COR-L47 (cell line): ENCODE measurements around the gene CILP2.
A peak's percentile ranks its signal among the peaks of the same experiment; 100 is the strongest.

Experiments
- DNase-seq: peaks from one replicate; lab custom pipeline; 2025; lab: John Stamatoyannopoulos, UW

The CILP2 gene

DNA sequence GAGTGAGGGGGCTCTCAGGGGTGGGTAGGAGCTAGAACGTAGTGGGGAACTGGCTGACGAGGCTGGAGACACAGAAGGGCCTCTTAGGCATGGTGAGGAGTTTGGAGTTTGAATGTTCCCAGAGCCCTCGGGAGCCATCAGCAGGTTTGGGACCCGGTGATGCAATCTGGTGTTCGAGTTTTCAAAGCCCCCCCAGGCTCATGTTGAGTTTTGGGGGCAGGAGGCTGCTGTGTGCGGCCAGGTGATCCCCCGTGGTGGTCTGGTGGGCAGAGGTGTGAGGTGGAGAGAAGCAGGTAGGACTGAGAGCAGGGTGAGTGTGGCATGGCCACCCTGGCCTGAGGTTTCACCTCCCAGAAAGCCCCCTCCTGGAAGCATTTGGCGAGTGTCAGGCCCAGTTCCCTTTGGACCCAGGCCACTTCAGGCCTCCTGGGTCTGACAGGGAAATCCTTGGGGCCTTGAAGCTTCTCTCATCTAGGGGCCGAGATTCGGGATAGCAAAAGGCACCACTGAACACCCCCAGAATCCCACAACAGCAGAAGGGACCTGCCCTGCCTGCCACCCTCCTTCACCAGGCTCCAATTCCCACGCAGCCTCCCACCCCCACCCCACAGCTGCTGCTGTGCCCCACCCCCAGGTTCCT is 8.2 kb upstream of the CILP2 start:
- DNase-seq: no peak

DNA sequence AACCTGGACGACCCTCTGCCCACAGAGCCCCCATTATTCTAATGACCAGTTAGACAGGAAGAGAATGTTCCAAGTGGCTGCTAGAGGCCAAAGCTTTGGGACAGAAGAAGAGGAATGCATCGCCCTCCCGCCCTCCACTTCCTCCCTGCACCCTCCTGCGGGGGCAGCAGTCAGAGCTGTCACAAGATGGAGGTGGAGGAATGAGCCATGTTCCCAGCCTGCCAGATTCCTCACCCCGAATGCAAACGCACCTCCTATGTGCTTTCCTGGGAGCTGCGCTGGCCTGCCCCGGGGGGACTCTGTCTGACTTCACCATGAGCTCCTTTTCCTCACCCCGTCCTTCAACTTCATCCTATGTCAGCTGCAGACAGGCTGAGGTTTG is 7.7 kb upstream of the CILP2 start:
- no peak for DNase-seq

DNA sequence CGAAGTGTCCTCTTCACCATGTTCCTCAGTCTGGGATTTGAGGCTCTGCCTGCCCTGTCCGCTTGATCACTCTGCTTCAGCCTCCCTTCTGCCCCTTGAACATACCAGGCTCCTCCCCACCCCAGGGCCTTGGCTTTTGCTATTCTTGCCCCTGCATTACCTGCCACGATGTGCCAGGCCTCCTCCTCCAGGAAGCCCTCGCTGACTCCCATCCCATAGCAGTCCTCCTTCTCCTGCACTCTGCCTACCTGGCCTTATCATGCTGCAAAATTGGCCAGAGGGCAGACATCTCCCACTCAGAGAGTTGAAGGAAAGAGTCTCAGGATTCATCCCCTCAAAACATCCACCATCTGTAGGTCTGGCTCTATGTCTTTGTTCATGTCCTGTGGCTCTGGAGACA is 7.2 kb upstream of the CILP2 start:
- DNase-seq: no peak

DNA sequence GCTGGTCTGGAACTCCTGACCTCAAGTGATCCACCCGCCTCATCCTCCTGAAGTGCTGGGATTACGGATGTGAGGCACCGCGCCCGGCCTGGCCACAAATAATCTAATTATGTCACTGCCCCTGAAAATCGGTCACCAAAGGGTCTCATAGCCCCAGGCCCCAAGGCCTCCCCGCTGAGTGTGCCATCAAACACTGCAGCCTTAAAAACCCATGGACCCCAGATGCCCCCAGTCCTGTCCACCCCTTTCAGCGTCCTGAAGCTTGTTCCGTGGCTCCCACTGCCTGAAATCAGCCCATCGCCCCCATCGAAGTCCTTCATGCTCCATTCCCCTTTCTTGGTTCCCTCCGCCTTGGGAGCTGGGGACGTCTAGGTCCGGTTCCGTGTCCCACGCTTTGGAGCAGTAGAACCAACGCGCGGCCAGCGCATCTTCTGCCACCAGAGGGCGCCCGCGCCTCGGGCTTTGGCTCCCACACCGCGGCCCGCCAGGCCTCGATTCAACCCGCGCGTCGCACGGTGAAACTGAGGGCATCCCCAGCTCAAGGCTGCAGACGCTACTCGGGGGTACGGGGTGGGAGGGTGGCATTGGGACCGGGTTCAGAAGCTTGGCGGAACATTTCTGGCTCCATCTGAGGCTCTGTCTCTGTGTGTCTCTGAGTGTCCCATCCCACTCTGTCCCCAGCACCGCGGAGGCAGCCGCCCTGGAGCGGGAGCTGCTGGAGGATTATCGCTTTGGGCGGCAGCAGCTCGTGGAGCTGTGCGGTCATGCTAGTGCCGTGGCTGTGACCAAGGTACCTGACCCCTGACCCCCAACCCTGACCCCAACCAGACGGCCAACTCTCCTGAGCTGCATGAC is 5.9 kb upstream of the CILP2 start:
- DNase-seq: peak; percentile 57

DNA sequence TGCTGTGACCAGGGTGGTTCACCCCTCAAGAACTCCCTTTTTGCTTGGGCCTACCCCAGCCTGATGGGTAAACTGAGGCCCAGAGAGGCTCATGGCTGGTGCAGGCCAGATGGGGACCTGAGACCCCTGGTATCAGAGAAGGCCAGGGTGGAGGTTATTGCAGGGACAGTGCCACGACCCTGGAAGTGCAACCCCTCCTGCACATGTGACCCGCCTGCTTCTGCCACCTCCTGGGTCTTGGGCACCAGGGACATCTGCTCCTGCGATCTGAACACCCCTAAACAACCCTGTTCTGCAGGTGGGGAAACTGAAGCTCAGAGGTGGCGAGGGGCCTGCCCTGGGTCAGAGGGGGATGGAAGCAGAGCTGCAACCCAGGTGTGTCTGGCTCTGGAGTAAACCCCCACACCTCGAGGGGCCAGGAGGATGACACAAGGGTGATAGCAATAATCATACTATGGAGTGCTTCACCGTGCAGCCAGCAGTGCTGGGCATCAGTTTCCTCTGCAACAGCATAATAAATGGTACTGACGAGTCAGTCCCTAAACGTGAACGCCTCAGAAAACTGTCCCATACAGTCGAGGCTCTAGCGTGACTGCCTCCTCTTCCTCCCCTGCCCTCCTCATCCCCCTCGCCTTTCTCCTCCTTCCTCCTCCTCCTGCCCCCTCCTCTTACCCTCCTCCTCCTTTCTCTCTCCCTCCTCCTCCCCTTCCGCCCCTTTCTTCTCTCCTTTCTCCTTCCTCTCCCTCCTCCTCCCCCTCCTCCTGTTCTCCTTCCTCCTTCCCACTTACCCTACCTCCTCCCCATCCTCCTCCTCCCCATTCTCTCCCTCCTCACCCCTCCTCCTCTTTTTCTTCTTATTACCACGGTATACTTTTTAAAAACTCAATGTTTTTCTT is 5.0 kb upstream of the CILP2 start:
- no peak for DNase-seq

DNA sequence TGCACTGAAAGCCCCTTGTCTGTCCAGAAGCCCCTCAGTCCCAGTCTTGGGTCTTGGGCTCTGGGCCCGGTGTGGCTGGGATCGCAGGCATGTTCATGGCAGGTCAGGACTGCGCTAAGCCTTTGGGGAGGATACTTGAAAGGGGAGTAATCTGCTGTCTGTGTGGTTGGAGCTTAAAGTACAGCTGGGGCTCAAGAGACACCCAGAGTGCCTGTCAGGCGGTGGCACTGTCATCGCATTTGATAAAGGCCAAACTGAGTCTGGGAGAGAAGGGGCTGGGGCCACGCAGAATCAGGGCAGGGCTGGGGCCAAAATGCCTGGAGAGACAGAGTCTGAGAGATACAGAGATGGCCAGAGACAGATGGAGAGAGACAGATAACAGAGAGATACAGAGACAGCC is 4.2 kb upstream of the CILP2 start:
- DNase-seq: no peak

DNA sequence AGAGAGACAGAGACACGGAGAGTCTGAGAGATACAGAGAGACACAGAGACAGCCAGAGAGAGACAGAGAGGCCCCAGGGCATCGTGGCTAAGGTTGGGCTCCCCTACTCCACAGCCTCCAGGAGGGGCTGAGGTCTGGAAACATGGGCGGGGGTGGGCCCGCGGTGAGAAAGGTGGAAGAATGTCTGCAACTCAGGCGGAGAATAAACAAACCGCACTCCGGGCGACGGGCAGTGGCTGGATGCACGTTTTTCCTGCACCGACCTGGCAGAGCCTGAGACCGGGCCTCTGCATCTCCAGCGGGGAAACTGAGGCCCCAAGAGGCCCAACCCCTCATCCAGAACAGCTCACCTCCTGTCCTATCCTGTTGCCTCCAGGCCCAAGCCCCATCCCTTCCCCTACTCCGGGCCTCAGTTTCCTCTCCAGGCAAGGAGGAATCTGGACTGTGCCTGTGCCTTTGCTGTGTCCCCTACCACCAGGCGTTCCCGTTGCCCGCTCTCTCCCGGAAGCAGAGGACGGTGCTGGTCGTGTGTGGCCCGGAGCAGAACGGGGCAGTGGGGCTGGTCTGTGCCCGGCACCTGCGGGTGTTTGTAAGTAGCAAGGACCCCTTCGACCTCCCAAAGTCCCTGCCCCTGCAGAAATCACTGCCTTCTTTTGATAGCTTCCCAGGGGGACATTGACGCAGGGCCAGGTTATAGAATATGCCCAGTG is 3.4 kb upstream of the CILP2 start:
- no peak for DNase-seq

DNA sequence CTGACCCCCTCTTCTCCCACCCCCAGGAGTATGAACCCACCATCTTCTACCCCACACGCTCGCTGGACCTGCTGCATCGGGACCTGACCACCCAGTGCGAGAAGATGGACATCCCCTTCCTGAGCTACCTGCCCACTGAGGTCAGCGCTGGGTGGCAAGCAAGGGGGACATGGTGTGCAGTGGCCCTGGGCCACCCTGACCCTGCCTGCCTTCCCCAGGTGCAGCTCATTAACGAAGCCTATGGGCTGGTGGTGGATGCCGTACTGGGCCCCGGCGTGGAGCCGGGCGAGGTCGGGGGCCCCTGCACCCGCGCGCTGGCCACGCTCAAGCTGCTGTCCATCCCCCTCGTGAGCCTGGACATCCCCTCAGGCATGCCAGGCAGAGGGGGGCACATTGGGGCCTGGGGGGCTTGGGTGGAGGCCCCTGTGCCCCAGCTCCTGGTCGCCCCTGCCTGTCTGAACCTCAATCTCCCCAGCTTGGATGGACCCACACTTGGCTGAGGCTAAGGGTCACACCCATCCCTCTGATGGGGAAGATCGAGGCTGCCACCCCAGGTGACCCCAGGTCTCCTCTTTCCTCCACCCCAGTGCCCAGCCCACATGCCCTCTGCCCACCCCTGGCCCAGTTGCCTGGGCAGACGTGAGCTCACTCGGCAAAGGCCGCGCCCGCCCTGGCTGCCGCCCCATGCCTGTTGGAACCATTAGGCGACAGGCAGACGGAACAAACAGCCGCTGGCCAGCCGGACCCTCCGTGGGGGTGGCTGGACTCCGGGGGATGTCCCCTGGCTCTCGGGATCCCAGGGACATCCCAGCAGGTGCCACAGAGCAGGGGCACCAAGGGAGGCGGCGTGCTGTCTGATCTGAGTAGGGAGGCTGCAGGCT is 2.5 kb upstream of the CILP2 start:
- no peak for DNase-seq

DNA sequence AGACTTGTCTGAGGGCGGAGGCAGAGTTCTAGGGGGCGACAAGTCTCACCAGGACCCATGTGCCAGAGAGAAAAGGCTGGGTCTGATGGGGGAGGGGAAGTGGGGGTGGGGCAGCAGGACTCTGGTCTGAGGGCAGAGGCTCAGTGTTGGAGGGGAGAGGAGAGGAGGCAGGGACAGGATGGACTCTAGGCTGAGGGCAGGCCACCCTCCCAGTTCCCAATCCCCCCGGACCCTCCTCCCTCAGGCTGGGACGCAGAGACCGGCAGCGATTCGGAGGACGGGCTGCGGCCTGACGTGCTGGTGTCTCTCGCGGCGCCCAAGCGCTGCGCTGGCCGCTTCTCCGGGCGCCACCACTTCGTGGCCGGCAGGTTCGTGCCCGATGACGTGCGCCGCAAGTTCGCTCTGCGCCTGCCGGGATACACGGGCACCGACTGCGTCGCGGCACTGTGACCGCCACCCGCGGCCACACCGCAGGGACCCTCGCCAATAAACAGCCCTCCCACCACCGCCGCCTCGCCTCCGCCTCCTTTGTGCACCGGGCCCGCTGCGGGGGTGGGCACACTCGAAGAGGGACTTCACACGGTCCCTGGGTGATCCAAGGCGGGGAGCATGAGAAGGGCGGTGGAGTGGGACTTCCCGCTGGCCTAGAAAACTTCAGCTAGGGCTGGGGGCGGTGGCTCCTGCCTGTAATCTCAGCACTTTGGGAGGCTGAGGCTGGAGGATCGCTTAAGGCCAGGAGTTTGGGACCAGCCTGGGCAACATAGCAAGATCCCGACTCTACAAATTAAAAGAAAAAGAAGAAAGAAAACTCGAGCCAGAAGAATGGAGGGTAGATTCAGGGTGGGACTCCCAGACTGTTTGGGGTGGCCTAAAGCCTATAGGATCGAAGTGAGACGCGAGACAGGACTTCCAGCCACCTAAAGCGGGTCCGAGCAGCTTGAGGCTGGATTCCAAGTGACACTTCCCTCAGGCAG is 703 bp upstream of the CILP2 start:
- DNase-seq: no peak

DNA sequence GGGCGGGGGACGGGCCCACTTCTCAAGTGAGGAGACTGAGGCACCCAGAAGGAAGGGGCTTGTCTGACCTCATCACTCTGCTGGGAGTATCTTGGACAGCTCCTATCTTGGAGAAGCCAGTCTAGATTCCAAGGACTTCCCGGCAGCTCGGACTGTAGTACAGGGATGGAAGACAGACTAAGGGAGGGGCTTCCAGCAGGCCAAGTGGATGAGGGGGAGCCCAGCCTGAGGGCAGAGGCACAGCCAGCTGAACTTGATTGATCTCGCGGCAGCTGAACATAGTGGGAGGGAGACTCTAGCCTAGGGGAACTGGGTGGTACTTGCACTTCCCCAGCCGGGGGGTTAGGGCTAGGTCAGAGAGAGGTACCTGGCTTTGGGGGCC is 711 bp downstream of the CILP2 start:
- DNase-seq: no peak

DNA sequence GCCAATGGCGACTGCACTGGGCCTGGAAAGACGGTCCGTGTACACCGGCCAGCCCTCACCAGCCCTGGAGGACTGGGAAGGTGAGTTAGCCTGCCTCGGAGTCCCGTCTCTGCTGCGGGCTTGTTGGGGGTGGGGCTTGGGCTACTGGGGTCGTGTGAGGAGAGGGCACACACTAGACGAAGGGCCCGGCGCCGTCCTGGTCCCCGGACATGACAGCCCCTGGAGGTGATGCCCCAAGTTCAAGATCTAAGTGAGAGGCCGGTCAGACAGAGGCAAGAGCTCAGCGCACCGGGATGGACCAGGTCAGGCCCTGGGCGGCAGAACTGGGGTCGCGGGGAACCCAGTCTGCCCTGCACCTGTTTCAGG is 1.6 kb downstream of the CILP2 start:
- DNase-seq: no peak

DNA sequence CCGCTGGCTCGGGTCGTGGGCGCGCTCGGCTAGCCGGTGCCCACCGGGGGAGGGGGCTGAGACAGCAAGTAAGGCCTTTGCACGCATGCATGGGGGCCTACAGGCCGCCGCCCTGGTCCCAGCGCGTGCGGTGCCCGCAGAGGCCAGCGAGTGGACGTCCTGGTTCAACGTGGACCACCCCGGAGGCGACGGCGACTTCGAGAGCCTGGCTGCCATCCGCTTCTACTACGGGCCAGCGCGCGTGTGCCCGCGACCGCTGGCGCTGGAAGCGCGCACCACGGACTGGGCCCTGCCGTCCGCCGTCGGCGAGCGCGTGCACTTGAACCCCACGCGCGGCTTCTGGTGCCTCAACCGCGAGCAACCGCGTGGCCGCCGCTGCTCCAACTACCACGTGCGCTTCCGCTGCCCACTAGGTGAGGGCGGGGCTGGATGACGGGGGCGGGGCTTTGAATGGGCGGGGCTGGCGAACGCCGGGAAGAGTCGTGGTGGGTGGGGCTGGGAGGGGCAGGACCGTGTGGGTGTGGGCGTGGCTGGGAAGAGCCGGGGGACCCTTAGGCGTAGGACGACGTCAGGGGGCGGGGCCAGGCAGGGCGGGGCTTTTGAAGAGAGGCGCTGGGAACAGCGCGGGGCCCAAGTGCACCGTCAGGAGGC is 2.1 kb downstream of the CILP2 start:
- DNase-seq: no peak

DNA sequence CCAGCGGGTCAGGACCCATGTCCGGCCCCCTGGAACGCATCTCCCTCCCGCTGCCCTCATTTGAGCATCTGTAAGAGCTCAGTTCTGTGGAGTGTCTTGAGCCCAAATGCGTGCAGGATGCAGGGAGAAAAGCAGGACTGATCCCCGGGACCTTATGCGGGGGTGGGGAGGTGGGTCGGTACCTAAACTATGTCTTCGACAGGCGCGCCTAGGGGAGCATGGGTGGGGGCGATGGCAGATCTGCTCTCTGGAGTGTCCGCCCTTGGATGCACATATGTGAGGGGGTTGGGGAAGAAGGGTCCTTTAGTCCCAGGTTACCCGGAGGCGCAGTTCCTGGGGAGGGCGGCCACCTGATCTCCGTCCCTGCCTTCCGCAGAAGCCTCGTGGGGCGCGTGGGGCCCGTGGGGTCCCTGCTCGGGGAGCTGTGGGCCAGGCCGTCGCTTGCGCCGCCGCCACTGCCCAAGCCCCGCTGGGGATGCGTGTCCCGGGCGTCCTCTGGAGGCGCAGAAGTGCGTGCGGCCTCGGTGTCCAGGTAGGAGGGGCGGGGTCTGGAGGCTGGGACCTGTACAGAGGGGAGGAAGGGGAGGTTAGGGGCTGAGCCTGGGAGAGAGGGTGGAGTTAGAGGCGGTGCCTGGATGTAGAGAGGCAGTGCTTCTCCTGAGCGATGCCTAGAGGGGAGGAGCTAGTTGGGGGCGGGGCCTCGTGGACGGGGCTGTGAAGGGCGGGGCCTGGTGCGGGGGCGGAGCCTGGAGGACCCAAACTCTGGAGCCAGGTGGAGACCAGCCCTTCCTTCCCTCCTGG is 2.9 kb downstream of the CILP2 start:
- DNase-seq: no peak

DNA sequence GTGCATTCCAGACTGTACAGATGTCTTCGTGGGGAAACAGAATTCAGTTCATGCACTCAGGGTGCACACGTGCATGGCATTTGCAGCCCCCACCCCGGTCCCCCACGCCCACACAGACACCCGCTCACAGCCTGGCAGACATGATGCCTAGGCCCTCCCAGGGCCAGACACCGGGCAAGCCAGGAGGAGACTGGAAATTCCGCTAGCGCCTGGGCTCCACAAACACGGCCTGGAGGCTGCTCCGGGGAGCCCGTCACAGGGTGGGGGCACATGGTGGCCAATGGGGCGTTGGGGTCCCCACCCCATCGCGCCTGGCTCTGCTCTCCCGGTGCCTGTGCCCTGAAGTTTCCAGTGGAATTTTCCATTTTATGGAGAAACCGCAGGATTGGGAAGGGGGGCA is 3.6 kb downstream of the CILP2 start:
- no peak for DNase-seq

DNA sequence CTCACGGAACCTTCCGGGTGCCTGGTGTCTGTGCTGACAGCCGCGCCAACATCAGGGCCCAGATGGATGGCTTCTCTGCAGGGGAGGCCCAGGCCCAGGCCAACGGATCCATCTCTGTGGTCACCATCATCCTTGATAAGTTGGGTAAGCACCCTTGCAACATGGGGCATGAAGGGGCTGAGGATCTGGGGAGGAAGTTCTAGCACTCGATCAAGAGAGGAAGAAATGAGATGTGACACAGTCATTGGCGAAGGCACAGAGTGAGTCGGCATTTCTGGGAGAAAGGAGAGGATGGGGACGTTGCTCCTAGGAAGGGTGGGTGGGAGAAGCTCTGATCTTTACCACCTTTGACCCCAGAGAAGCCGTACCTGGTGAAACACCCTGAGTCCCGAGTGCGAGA is 4.4 kb downstream of the CILP2 start:
- no peak for DNase-seq

DNA sequence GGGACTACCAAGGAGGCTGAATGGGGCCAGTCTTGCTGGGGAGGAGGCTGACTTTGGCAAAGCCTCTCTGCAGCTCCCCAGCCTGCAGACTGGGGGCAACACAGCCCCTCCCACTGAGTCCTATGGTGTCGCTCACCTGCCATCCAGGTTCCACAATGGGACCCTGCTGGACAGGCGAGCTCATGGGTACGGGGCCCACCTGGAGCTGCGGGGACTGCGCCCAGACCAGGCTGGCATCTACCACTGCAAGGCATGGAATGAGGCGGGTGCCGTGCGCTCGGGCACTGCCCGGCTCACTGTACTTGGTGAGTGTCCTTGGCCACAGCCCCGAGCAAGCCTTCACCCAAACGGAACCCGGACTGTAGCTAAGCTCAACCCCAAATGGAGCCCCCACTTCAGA is 5.0 kb downstream of the CILP2 start:
- DNase-seq: no peak

DNA sequence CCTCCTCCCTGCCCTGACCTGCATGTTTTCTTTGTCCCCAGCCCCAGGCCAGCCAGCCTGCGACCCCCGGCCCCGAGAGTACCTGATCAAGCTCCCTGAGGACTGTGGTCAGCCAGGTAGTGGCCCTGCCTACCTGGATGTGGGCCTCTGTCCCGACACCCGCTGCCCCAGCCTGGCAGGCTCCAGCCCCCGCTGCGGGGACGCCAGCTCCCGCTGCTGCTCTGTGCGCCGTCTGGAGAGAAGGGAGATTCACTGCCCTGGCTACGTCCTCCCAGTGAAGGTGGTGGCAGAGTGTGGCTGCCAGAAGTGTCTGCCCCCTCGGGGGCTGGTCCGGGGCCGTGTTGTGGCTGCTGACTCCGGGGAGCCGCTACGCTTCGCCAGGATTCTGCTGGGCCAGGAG is 5.6 kb downstream of the CILP2 start:
- no peak for DNase-seq

DNA sequence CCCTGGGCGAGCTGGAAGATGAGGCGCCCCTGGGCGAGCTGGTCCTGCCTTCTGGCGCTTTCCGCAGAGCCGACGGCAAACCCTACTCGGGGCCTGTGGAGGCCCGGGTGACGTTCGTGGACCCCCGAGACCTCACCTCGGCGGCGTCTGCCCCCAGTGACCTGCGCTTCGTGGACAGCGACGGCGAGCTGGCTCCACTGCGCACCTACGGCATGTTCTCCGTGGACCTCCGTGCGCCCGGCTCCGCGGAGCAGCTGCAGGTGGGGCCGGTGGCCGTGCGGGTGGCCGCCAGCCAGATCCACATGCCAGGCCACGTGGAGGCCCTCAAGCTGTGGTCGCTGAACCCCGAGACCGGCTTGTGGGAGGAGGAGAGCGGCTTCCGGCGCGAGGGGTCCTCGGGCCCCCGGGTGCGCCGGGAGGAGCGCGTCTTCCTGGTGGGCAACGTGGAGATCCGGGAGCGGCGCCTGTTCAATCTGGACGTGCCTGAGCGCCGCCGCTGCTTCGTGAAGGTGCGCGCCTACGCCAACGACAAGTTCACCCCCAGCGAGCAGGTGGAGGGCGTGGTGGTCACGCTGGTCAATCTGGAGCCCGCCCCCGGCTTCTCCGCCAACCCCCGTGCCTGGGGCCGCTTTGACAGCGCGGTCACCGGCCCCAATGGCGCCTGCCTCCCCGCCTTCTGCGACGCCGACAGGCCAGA is 6.3 kb downstream of the CILP2 start:
- no peak for DNase-seq
